HG03064 (cell line): Measurements from ENCODE around the gene FZD7.

Experiments used
- ATAC-seq: cut with Tn5 transposase; IDR thresholded peaks from one replicate; pipeline ENCODE4 v1.9.1; 2021; ENCODE audit warnings: low read depth; ENCODE audit not compliant: unreplicated experiment

Gene FZD7

DNA sequence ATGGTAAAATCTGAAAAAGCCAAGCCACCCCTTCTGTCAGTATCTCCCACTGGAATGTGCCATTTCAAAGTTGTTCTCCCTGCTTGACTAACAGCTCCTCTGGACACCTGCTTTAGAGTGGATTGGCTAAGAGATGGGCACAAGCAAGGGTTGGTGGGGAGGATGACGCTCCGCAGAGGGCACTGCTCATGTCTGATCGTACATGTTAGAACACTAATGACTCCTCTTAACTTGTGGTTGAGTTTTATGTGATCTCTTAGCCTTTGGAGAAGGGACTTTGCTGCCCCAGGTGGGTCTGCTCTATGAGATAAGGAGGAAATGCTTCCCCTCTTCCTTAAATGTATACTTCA lies 31.2 kb downstream of the FZD7 start:
- no peak for ATAC-seq

- ATAC-seq = no peak
These were observed 32.2 kb downstream of the FZD7 start for GRCh38 chr2:202065876-202066275.

- ATAC-seq = no peak
These were observed 33.2 kb downstream of the FZD7 start for GRCh38 chr2:202066875-202067274.

GRCh38 chr2:202067589-202067988 lies 33.9 kb downstream of the FZD7 start:
- ATAC-seq = no peak

- ATAC-seq = no peak
These were observed 35.8 kb downstream of the FZD7 start for GRCh38 chr2:202069170-202070067.

- ATAC-seq = no peak
These were observed 37.5 kb downstream of the FZD7 start for GRCh38 chr2:202071107-202071506.

DNA sequence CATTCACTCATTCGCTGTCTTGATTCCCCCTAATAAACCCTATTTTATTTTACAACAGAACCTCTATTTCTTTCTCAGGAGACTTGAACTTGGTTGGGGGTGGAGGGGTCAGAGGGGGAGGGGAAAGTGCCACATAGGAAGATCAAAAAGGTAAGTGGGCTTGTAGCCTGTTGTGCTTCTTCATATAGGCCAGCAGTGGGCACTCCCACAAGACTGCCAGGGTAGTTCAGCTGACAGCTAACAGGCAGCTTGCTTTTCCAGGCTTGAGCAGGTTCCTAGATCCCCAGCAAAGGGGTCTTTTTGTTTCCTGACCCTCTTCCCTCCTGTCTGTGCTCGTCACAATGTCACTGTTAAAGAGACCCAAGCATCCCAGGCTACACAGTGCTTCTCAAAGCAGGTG lies 38.6 kb downstream of the FZD7 start:
- no peak for ATAC-seq

DNA sequence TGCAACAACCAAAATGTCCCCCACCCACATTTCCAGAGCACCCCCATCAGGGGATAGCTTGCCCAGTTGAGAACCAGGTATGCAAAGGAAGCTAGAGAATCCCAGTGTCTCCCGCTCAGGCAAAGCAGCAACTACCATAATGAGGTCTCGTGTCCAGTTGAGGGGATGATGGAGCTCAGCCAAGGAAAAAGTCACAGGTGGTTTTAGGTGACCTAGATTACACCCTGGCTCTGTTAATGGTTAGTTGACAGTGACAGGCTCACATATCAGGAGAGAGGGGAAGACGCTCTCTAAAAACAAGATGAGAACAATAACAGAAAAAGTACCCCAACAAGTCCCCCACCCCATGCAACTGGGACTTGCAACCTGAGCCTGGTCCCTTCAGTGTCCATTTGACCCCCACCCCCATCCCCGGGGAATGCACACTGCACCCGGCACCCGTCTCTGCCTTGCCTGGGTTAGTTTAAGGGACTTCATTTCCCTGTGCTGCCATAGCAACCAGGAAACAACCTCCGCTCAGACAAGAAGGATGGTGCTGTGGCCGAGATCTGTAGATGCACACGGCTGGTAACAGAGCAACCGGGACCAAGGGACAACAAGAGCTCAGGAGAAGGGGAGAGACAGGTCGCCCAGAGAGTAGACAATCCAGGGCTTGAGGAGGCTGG lies 39.2 kb downstream of the FZD7 start, which contains the start of gene KIAA2012:
Gene KIAA2012 (plus strand): TSS at position 519 of the 665 bp plus-strand sequence. CDS start 373 bp downstream, outside the sequence.
- no peak for ATAC-seq

GRCh38 chr2:202074324-202074723 lies 40.7 kb downstream of the FZD7 start:
- ATAC-seq = no peak

DNA sequence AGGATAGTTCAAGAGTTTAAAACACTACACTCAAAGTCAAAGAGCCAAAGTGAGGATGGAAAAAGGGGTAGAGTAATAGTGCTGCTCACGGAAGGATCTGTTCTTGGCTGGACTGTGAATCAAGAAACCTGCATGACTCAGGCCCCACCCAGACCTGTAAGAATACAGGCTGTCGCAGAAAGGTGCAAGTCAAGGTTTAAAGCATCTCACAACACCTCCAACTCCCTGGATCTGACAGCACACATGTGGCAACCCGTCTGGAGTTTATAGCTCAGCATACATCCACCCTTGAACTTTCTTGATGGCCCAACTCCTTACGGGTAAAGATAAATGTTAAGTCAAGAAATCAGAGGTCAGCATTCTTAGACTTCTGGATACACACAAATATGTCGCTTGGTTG lies 45.7 kb downstream of the FZD7 start:
- no peak for ATAC-seq

- no peak for ATAC-seq
These were observed 50.6 kb downstream of the FZD7 start for GRCh38 chr2:202084265-202084664.
